ENCODE measurements around the gene IL12RB1. TPM values are rescaled to one million over a fixed set of nuclear protein-coding genes. Genes with fewer than 3 reads are reported as not detected.

The IL12RB1 gene
- total and polyA plus RNA-seq, 2 of the 13 experiments (the other 11 are each of a cell fraction or from before 2014, with no cell fraction given) = 0.03 to 0.04 TPM

GRCh38 chr19:18009412-18010066 lies 77.2 kb downstream of the IL12RB1 start (continued):
- TF ChIP-seq HOXA3 (CRISPR knock-in tag; IDR thresholded peaks at IDR 0.05) = peak; percentile 31; the same call in 1 of the 2 replicates
- TF ChIP-seq RBFOX2 (IDR thresholded peaks at IDR 0.05; ENCODE audit: low read depth, low read length) = peak; percentile 30; the same call in 1 of the 2 replicates
- 0 out of 2 replicates have a peak, but pooled peaks have one; percentile 23 for TF ChIP-seq ELF3 (CRISPR knock-in tag; IDR thresholded peaks at IDR 0.05)
- TF ChIP-seq POGZ (CRISPR knock-in tag; IDR thresholded peaks at IDR 0.05) = no peak
- TF ChIP-seq GFI1 (CRISPR knock-in tag; IDR thresholded peaks at IDR 0.05; ENCODE audit: borderline replicate concordance) = no peak
- no peak for TF ChIP-seq TEAD2 (CRISPR knock-in tag; IDR thresholded peaks at IDR 0.05)
- no peak for TF ChIP-seq ARID4A (CRISPR knock-in tag; IDR thresholded peaks at IDR 0.05; ENCODE audit: borderline replicate concordance)
- no peak for TF ChIP-seq IRF2 (CRISPR knock-in tag; IDR thresholded peaks at IDR 0.05)
- TF ChIP-seq RARA (CRISPR knock-in tag; IDR thresholded peaks at IDR 0.05) = 0 out of 2 replicates have a peak, but pooled peaks have one; percentile 9
- 0 out of 2 replicates have a peak, but pooled peaks have one; percentile 19 for TF ChIP-seq TBX2 (CRISPR knock-in tag; IDR thresholded peaks at IDR 0.05; ENCODE audit: borderline replicate concordance)
- TF ChIP-seq ZFP82 (CRISPR knock-in tag; IDR thresholded peaks at IDR 0.05; ENCODE audit: borderline replicate concordance) = no peak
- TF ChIP-seq FOSL1 (CRISPR knock-in tag; IDR thresholded peaks at IDR 0.05; ENCODE audit: borderline replicate concordance) = peak; percentile 71; the same call in 1 of the 2 replicates
- TF ChIP-seq PHF20 (CRISPR knock-in tag; IDR thresholded peaks at IDR 0.05) = peak; percentile 51
- peak; percentile 32; the same call in 1 of the 2 replicates for TF ChIP-seq ETV5 (CRISPR knock-in tag; IDR thresholded peaks at IDR 0.05; ENCODE audit: borderline replicate concordance)
- TF ChIP-seq NONO (IDR thresholded peaks at IDR 0.05) = no peak
- TF ChIP-seq NONO (CRISPR knock-in tag; conservative IDR thresholded peaks at IDR 0.05) = no peak
- TF ChIP-seq WIZ (CRISPR knock-in tag; IDR thresholded peaks at IDR 0.05) = no peak
- no peak for TF ChIP-seq CENPT (CRISPR knock-in tag; IDR thresholded peaks at IDR 0.05; ENCODE audit: low read depth)
- TF ChIP-seq ZNF33A (CRISPR knock-in tag; IDR thresholded peaks at IDR 0.05; ENCODE audit: borderline replicate concordance) = no peak
- no peak for TF ChIP-seq ZEB1 (IDR thresholded peaks at IDR 0.05; ENCODE audit: insufficient replicate concordance, low read depth)
- no peak for TF ChIP-seq SRSF1 (optimal IDR thresholded peaks at IDR 0.05; ENCODE audit: low read depth, low read length)
- TF ChIP-seq ZNF772 (CRISPR knock-in tag; IDR thresholded peaks at IDR 0.05) = 0 out of 2 replicates have a peak, but pooled peaks have one; percentile 14
- no peak for TF ChIP-seq ZNF10 (CRISPR knock-in tag; IDR thresholded peaks at IDR 0.05; ENCODE audit: borderline replicate concordance, low read depth)
- TF ChIP-seq ZNF543 (CRISPR knock-in tag; IDR thresholded peaks at IDR 0.05) = peak; percentile 19; the same call in 1 of the 2 replicates
- no peak for TF ChIP-seq ZKSCAN1 (IDR thresholded peaks at IDR 0.05; ENCODE audit: low read length)
- TF ChIP-seq RBM22 (optimal IDR thresholded peaks at IDR 0.05; ENCODE audit: low read length) = no peak
